Measurements from ENCODE around the gene UBA7.

Gene UBA7

DNA sequence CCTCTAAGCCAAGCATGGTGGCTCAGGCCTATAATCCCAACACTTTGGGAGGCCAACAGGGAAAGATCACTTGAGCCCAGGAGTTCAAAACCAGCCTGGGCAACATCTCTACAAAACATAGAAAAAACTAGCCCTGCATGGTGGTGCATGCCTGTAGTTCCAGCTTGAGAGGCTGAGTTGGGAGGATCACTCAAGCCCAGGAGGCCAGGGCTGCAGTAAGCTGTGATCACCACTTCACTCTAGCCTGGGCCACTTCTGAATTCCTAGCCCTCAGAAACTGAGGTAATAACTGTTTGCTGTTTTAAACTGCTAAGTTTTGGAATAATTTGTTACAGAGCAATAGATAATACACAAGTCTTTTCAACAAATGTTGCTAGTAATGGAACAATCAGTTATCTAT, 43.8 kb downstream of the UBA7 start:
- H3K4me3 ChIP-seq (ENCODE audit: insufficient read depth, low read depth, low read length, poor library complexity, severe bottlenecking), result no peak overlapping the region
- peaks cover 7% of the 10 kb centered on the region for H3K36me3 ChIP-seq (ENCODE audit: control insufficient read depth, insufficient read depth, low read length)
- H3K27me3 ChIP-seq (replicated peaks; ENCODE audit: control insufficient read depth, insufficient read depth, low read length, poor library complexity, severe bottlenecking), result no peaks in the 10 kb centered on the region
- no peak overlapping the region for H3K27ac ChIP-seq (ENCODE audit: insufficient read depth, low read length, poor library complexity, severe bottlenecking)
- H3K4me1 ChIP-seq (ENCODE audit: control insufficient read depth, insufficient read depth, low read length, poor library complexity, severe bottlenecking), result no peaks in the 10 kb centered on the region
- DNase-seq, result no peak
- no peaks in the 10 kb centered on the region for H3K9me3 ChIP-seq (ENCODE audit: control insufficient read depth, low read length)

DNA sequence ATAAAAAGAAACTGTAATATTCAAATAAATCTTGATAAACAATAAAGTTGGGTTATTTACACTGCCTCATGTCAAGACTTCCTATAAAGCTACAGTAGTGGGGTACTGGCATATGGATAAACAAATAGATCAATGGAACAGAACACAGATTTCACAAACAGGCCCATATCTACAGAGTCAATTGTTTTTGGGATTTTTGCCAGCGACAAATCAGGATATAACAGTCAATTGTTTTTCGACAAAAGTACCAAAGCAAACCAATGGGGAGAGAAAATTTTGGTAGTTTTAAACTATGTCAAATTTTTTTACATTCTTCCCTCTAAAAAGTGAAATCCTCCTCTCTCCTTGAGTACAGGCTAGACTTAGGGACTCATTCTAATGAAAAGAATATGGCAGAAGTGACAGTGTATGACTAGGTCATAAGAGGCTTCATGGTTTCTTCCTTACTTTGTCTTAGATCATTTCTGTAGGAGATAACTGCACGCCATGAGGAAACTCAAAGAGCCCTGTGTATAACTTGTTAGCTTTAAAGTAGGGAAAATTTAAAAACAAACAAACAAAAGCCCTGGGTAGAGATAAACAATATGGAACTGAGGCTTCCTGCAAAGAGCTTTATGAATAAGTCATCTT, 44.4 kb downstream of the UBA7 start:
- DNase-seq, result no peak

DNA sequence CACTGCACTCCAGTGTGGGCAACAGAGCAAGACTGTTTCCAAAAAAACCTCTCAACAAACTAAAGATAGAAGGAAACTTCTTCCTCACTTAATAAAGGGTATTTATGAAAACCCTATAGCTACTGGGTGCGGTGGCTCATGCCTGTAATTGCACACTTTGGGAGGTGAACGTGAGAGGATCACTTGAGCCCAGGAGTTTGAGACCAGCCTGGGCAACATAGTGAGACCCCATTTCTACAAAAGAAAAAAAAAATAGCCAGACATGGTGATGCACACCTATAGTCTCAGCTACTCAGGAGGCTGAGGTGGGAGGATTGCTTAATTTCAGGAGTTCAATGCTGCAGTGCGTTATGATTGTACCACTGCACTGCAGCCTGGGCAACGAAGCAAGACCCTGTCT, 49.8 kb downstream of the UBA7 start:
- no peaks in the 10 kb centered on the region for H3K9me3 ChIP-seq (ENCODE audit: control insufficient read depth, low read length)
- DNase-seq, result no peak
- no peak overlapping the region for H3K4me3 ChIP-seq (ENCODE audit: insufficient read depth, low read depth, low read length, poor library complexity, severe bottlenecking)
- H3K4me1 ChIP-seq (ENCODE audit: control insufficient read depth, insufficient read depth, low read length, poor library complexity, severe bottlenecking), result no peaks in the 10 kb centered on the region
- H3K36me3 ChIP-seq (ENCODE audit: control insufficient read depth, insufficient read depth, low read length), result no peaks in the 10 kb centered on the region
- no peak overlapping the region for H3K27ac ChIP-seq (ENCODE audit: insufficient read depth, low read length, poor library complexity, severe bottlenecking)
- H3K27me3 ChIP-seq (replicated peaks; ENCODE audit: control insufficient read depth, insufficient read depth, low read length, poor library complexity, severe bottlenecking), result no peaks in the 10 kb centered on the region

More for the DNA sequence above, 44.4 kb downstream of the UBA7 start:
- no peaks in the 10 kb centered on the region for H3K27me3 ChIP-seq (replicated peaks; ENCODE audit: control insufficient read depth, insufficient read depth, low read length, poor library complexity, severe bottlenecking)
- H3K9me3 ChIP-seq (ENCODE audit: control insufficient read depth, low read length), result no peaks in the 10 kb centered on the region
- no peaks in the 10 kb centered on the region for H3K4me1 ChIP-seq (ENCODE audit: control insufficient read depth, insufficient read depth, low read length, poor library complexity, severe bottlenecking)
- H3K4me3 ChIP-seq (ENCODE audit: insufficient read depth, low read depth, low read length, poor library complexity, severe bottlenecking), result no peak overlapping the region
- peaks cover 7% of the 10 kb centered on the region for H3K36me3 ChIP-seq (ENCODE audit: control insufficient read depth, insufficient read depth, low read length)
- H3K27ac ChIP-seq (ENCODE audit: insufficient read depth, low read length, poor library complexity, severe bottlenecking), result no peak overlapping the region

DNA sequence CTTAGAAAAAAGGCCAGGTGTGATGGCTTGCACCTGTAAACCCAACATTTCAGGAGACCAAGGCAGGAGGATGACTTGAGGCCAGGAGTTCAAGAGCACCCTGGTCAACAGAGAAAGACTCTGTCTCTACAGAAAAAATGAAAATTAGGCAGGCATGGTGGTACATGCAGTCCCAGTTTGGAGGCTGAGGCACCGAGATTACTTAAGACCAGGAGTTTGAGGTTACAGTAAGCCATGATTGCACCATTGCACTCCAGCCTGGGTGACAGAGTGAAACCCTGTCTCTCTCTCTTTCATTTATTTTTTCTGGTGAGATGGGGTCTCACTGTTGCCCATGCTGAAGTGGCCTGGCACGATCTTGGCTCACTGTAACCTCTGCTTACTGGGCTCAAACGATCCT, 52.1 kb downstream of the UBA7 start:
- H3K4me3 ChIP-seq (ENCODE audit: insufficient read depth, low read depth, low read length, poor library complexity, severe bottlenecking), result no peak overlapping the region
- no peak overlapping the region for H3K27ac ChIP-seq (ENCODE audit: insufficient read depth, low read length, poor library complexity, severe bottlenecking)
- no peak for DNase-seq
- H3K4me1 ChIP-seq (ENCODE audit: control insufficient read depth, insufficient read depth, low read length, poor library complexity, severe bottlenecking), result no peaks in the 10 kb centered on the region
- no peaks in the 10 kb centered on the region for H3K27me3 ChIP-seq (replicated peaks; ENCODE audit: control insufficient read depth, insufficient read depth, low read length, poor library complexity, severe bottlenecking)
- H3K36me3 ChIP-seq (ENCODE audit: control insufficient read depth, insufficient read depth, low read length), result no peaks in the 10 kb centered on the region
- no peaks in the 10 kb centered on the region for H3K9me3 ChIP-seq (ENCODE audit: control insufficient read depth, low read length)

DNA sequence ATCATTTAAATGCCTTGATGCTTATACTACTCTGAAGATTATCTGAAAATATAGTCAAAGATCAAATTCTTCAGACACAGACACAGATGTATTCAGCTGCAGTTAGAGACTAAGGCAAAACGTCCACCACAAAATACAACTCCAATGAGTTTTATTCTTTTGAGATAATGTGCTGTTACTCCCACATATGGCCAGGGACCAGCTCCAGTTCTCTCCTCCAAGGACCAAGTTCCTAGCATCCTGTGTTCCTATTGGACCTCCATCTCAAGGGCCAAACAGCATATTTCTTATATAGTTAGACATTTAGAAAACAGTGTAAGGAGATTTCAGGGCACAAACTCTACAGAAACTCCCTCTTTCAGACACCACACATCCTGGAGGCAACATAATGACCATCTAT, 54.5 kb downstream of the UBA7 start:
- H3K27me3 ChIP-seq (replicated peaks; ENCODE audit: control insufficient read depth, insufficient read depth, low read length, poor library complexity, severe bottlenecking), result no peaks in the 10 kb centered on the region
- no peaks in the 10 kb centered on the region for H3K9me3 ChIP-seq (ENCODE audit: control insufficient read depth, low read length)
- H3K4me1 ChIP-seq (ENCODE audit: control insufficient read depth, insufficient read depth, low read length, poor library complexity, severe bottlenecking), result no peaks in the 10 kb centered on the region
- no peak overlapping the region for H3K27ac ChIP-seq (ENCODE audit: insufficient read depth, low read length, poor library complexity, severe bottlenecking)
- H3K4me3 ChIP-seq (ENCODE audit: insufficient read depth, low read depth, low read length, poor library complexity, severe bottlenecking), result no peak overlapping the region
- no peak for DNase-seq
- no peaks in the 10 kb centered on the region for H3K36me3 ChIP-seq (ENCODE audit: control insufficient read depth, insufficient read depth, low read length)

DNA sequence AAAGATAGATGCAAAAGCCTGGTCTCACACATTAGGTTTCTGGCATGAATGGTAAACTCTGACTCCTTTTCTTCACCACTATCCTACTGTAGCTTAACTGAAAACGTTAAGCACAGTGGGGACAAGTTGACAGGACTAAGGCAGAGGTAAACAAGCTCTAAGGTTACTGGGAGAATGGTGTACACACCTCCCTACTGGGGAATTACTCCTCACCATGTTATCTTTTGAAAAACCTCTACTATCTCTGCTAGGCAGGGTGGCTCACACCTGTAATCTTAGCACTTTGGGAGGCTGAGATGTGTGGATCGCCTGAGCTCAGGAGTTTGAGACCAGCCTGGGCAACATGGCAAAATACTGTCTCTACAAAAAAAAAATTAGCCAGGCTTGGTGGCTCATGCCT, 56.6 kb downstream of the UBA7 start:
- H3K27me3 ChIP-seq (replicated peaks; ENCODE audit: control insufficient read depth, insufficient read depth, low read length, poor library complexity, severe bottlenecking), result no peaks in the 10 kb centered on the region
- no peaks in the 10 kb centered on the region for H3K9me3 ChIP-seq (ENCODE audit: control insufficient read depth, low read length)
- H3K36me3 ChIP-seq (ENCODE audit: control insufficient read depth, insufficient read depth, low read length), result no peaks in the 10 kb centered on the region
- H3K4me1 ChIP-seq (ENCODE audit: control insufficient read depth, insufficient read depth, low read length, poor library complexity, severe bottlenecking), result no peaks in the 10 kb centered on the region
- no peak overlapping the region for H3K4me3 ChIP-seq (ENCODE audit: insufficient read depth, low read depth, low read length, poor library complexity, severe bottlenecking)
- DNase-seq, result no peak
- no peak overlapping the region for H3K27ac ChIP-seq (ENCODE audit: insufficient read depth, low read length, poor library complexity, severe bottlenecking)

DNA sequence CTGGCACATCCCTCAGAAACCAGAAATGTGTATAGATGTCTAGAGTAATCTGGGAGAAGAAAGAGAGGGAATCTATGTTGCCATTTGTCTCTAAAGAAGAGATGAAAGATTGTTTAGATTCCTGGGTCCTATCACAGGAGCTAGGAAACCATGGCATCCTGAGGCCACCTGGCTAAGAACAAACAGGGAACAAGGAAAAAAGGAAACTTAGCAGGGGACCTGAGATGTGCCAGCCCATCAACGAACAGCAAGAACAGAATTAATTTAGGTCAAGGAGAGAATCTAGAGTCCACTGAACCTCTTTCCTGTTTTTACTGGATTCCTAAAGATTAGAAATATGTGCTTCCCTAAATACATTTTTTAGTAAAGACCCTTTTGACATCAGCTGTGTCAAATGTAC, 57.7 kb downstream of the UBA7 start:
- Histone ChIP-seq H3K27me3 (replicated peaks; ENCODE audit: control insufficient read depth, insufficient read depth, low read length, poor library complexity, severe bottlenecking) (no peaks in the 10 kb centered on the region), H3K9me3 (ENCODE audit: control insufficient read depth, low read length) (no peaks in the 10 kb centered on the region), H3K27ac (ENCODE audit: insufficient read depth, low read length, poor library complexity, severe bottlenecking) (no peak overlapping the region), H3K4me3 (ENCODE audit: insufficient read depth, low read depth, low read length, poor library complexity, severe bottlenecking) (no peak overlapping the region), H3K36me3 (ENCODE audit: control insufficient read depth, insufficient read depth, low read length) (no peaks in the 10 kb centered on the region), H3K4me1 (ENCODE audit: control insufficient read depth, insufficient read depth, low read length, poor library complexity, severe bottlenecking) (no peaks in the 10 kb centered on the region)
- no peak for DNase-seq
